Lower leg skin (tissue), 3 donors: ENCODE data around the gene SFT2D1.

Experiments
- POLR2A ChIP-seq, 2 donors: fragments of 450-650 bp; IDR thresholded peaks; one replicate each; pipeline ENCODE4 v1.6.1; 2016 to 2017; ENCODE audit warnings: antibody characterized with exemption in 2 of 2, mild to moderate bottlenecking in 1 of 2, moderate library complexity in 1 of 2
- TF ChIP-seq, protein P1 (sequence below), 3 donors: fragments of 450-650 bp; IDR thresholded peaks; one replicate each; pipeline ENCODE4 v1.5.1; 2016; ENCODE audit warnings: antibody characterized with exemption in 3 of 3, mild to moderate bottlenecking in 3 of 3, moderate library complexity in 2 of 3

GRCh38 chr6:166389119-166389518 lies 46.8 kb upstream of the SFT2D1 start:
- TF ChIP-seq, protein P1, sequence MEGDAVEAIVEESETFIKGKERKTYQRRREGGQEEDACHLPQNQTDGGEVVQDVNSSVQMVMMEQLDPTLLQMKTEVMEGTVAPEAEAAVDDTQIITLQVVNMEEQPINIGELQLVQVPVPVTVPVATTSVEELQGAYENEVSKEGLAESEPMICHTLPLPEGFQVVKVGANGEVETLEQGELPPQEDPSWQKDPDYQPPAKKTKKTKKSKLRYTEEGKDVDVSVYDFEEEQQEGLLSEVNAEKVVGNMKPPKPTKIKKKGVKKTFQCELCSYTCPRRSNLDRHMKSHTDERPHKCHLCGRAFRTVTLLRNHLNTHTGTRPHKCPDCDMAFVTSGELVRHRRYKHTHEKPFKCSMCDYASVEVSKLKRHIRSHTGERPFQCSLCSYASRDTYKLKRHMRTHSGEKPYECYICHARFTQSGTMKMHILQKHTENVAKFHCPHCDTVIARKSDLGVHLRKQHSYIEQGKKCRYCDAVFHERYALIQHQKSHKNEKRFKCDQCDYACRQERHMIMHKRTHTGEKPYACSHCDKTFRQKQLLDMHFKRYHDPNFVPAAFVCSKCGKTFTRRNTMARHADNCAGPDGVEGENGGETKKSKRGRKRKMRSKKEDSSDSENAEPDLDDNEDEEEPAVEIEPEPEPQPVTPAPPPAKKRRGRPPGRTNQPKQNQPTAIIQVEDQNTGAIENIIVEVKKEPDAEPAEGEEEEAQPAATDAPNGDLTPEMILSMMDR (IDR thresholded peaks at IDR 0.05) = no peak
- no peak for TF ChIP-seq POLR2A (IDR thresholded peaks at IDR 0.05)
